KMS-11 (cell line): ENCODE data around the gene TMC8.

ENCODE experiments used
- H2AFZ ChIP-seq: fragments of 200-600 bp; sonication (generic); 2 replicates; pipeline ENCODE4 v1.6.1; 2016; ENCODE audit warnings: antibody characterized with exemption, mixed run types, low read depth
- H3K27ac ChIP-seq: fragments of 200-600 bp; sonication (generic); 2 replicates; pipeline ENCODE4 v1.6.1; 2016; ENCODE audit warnings: mild to moderate bottlenecking, mixed run types
- H3K27me3 ChIP-seq: fragments of 200-600 bp; sonication (generic); 2 replicates; pipeline ENCODE4 v1.6.1; 2017; ENCODE audit warnings: mild to moderate bottlenecking, low read depth, mixed run types, moderate library complexity; ENCODE audit not compliant: insufficient read depth
- H3K36me3 ChIP-seq: fragments of 200-600 bp; sonication (generic); 2 replicates; pipeline ENCODE4 v1.6.1; 2017; ENCODE audit warnings: mild to moderate bottlenecking, mixed run types; ENCODE audit not compliant: insufficient read depth
- H3K4me1 ChIP-seq: fragments of 200-600 bp; sonication (generic); 2 replicates; pipeline ENCODE4 v1.6.1; 2016; ENCODE audit warnings: mild to moderate bottlenecking, low read depth, mixed run types; ENCODE audit not compliant: poor library complexity, severe bottlenecking
- H3K4me2 ChIP-seq: fragments of 200-600 bp; sonication (generic); 2 replicates; pipeline ENCODE4 v1.7.0; 2016; ENCODE audit warnings: mild to moderate bottlenecking, mixed run types
- H3K4me3 ChIP-seq: fragments of 200-600 bp; sonication (generic); IDR thresholded peaks from 2 replicates; pipeline ENCODE4 v1.6.1; 2017; ENCODE audit warnings: low read depth, low read length, mixed read lengths; ENCODE audit not compliant: insufficient read depth
- H3K79me2 ChIP-seq: fragments of 200-600 bp; sonication (generic); 2 replicates; pipeline ENCODE4 v1.6.1; 2016; ENCODE audit warnings: low read depth, mixed run types; ENCODE audit not compliant: insufficient read depth
- H3K9ac ChIP-seq: fragments of 200-600 bp; sonication (generic); 2 replicates; pipeline ENCODE4 v1.6.1; 2016; ENCODE audit warnings: mild to moderate bottlenecking, mixed run types
- H4K20me1 ChIP-seq: fragments of 200-600 bp; sonication (generic); 2 replicates; pipeline ENCODE4 v1.6.1; 2016; ENCODE audit warnings: mild to moderate bottlenecking, mixed run types; ENCODE audit not compliant: insufficient read depth
- TF ChIP-seq, protein P1 (sequence below): fragments of 200-600 bp; sonication (generic); conservative IDR thresholded peaks from 2 replicates; pipeline ENCODE4 v1.6.1; 2017; ENCODE audit warnings: low read depth, mild to moderate bottlenecking, antibody characterized with exemption, low read length, moderate library complexity, mixed read lengths

TMC8 gene

DNA sequence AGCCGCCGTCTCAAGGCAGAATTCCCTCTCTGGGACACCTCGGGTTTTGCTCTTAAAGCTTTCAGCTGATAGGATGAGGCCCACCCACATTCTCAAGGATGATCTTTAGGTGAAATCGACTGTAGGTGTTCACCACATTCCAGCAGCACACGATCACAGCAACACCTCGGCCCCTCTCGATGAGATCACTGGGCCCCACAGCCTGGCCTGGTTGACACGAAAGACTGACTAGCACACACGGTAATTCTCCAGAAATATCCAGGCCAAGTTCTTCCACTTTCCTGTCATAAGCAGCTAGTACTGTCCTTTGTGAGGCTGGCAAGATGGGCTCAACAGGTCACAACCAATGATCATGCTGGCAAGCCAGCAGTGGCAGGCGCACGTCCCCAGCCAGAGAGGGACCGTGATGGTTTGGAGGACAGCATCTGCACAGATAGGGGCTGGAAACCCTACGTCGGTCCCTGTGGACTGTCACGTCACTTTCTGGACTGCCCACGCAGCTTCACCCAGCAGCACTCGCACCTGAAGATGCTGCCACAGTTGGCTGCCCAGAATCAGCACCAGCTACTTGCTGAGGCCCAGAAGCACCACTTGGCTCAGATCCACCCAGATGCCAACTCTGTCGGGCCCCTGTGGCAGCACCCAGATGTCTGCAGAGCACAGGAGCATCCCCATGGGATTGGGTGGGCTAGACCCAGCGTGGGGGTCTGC lies 19.4 kb upstream of the TMC8 start:
- Histone ChIP-seq H3K79me2 (no peaks in the 10 kb centered on the region), H3K9ac (no peak overlapping the region)

DNA sequence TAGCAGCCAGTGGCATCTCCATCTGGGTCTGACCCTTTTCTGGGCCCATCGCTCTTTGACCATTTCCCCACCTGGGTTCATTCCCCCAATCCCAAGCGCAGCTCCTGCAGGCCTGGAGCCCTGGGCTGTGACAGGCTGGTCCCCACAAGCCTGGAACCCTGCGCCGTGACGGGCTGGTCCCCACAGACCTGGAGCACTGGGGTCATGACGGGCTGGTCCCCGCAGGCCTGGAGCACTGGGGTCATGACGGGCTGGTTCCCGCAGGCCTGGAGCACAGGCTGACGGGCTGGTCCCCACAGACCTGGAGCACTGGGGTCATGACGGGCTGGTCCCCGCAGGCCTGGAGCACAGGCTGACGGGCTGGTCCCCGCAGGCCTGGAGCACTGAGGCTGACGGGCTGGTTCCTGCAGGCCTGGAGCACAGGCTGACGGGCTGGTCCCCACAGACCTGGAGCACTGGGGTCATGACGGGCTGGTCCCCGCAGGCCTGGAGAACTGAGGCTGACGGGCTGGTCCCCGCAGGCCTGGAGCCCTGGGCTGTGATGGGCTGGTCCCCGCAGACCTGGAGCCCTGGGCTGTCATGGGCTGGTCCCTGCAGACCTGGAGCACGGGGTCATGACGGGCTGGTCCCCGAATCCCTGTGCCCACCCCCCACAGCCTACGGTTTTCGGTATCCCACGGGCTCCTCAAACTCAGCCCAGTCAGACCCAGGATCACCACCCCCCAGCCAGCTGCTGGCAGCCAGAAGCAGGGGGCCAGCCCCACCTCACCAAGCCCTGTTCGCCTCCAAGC lies 18.6 kb upstream of the TMC8 start:
- Histone ChIP-seq H3K4me1 (peaks cover 18% of the 10 kb centered on the region), H3K4me2 (no peak overlapping the region), H4K20me1 (no peaks in the 10 kb centered on the region), H3K79me2 (no peaks in the 10 kb centered on the region), H3K9ac (no peak overlapping the region), H3K4me3 (no peak overlapping the region), H2AFZ (no peak overlapping the region), H3K36me3 (no peaks in the 10 kb centered on the region), H3K27me3 (no peaks in the 10 kb centered on the region), H3K27ac (no peak overlapping the region)
- TF ChIP-seq, protein P1, sequence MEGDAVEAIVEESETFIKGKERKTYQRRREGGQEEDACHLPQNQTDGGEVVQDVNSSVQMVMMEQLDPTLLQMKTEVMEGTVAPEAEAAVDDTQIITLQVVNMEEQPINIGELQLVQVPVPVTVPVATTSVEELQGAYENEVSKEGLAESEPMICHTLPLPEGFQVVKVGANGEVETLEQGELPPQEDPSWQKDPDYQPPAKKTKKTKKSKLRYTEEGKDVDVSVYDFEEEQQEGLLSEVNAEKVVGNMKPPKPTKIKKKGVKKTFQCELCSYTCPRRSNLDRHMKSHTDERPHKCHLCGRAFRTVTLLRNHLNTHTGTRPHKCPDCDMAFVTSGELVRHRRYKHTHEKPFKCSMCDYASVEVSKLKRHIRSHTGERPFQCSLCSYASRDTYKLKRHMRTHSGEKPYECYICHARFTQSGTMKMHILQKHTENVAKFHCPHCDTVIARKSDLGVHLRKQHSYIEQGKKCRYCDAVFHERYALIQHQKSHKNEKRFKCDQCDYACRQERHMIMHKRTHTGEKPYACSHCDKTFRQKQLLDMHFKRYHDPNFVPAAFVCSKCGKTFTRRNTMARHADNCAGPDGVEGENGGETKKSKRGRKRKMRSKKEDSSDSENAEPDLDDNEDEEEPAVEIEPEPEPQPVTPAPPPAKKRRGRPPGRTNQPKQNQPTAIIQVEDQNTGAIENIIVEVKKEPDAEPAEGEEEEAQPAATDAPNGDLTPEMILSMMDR, result no peak

More for the DNA sequence above, 19.4 kb upstream of the TMC8 start:
- Histone ChIP-seq H3K27me3 (no peaks in the 10 kb centered on the region), H3K4me3 (no peak overlapping the region), H4K20me1 (no peaks in the 10 kb centered on the region), H3K4me1 (peaks cover 18% of the 10 kb centered on the region), H3K36me3 (no peaks in the 10 kb centered on the region), H3K4me2 (no peak overlapping the region), H3K27ac (no peak overlapping the region), H2AFZ (no peak overlapping the region)
- TF ChIP-seq, protein P1, result no peak

DNA sequence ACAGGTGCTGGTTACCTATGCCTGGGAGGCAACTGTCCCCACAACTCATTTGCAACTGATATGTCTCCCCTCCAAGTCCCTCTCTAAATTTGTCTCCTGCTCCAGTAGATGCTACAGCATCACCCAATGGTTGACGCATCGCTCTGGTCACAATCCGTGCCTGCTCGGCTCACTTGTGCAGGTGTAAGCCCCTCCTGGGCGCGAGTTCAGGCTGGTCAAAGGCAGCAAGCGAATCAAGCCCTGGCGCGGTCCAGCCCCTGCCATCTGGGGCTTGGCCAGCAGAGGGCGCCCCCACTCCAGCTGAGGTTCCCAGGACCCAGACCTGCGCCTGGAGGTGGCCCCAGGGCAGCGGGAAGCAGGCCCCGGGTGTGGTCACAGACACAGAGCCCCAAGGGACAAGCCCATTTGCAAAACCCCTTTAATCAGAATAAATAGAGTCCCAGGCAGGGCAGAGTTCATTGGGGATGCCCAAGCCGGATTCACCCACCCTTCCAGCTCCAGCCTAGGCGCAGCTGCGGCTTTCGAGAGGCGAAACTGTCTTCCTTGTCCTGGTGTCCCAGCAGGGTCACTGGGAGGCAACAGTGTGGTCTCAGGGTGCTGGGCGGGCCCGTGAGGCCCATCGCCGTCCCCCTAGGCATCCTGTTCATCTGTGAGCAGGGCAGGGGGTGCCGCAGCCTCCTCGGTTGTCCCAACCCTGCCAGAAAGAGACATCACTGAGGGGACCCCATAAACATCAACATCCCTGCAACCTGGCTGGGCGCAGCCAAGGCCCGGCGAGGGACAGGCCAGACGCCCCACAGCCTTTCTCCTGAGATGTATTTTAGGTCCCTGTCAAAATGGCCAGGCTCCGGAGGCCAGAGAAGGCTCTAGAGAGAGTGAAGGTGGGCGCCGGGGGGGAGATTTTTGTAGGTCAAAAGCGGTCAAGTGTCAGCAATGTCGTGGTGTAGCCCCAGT lies 17.8 kb upstream of the TMC8 start:
- no peak overlapping the region for H3K9ac ChIP-seq
- no peak overlapping the region for H3K4me3 ChIP-seq
- TF ChIP-seq, protein P1, result peak; percentile 99
- H3K27ac ChIP-seq, result no peak overlapping the region
- H4K20me1 ChIP-seq, result no peaks in the 10 kb centered on the region
- peak overlapping the region; percentile 10; the same call in 1 of the 2 replicates for H3K4me2 ChIP-seq
- H3K79me2 ChIP-seq, result no peaks in the 10 kb centered on the region
- no peaks in the 10 kb centered on the region for H3K27me3 ChIP-seq
- no peak overlapping the region for H2AFZ ChIP-seq
- H3K36me3 ChIP-seq, result no peaks in the 10 kb centered on the region
- peaks cover 22% of the 10 kb centered on the region for H3K4me1 ChIP-seq
